Left kidney (tissue), 2 donors: ENCODE data around the gene CDHR2. TPM values are rescaled to one million over a fixed set of nuclear protein-coding genes. Genes with fewer than 3 reads are reported as not detected.
"Not testable (repeated sequence)": the region's sequence is repeated elsewhere in the genome, so short reads cannot be mapped to it uniquely, and the experiment has no call there.

Source experiments
- DNase-seq: peaks from one replicate; pipeline ENCODE4 v3.0.0-alpha.2; 2013
- polyA plus RNA-seq: library from polyadenylated mRNA; unstranded; fragments of 120-200 nt; gene quantifications from one replicate; pipeline ENCODE4 v1.2.1, GENCODE V29; 2013; ENCODE audit not compliant: insufficient read length

The CDHR2 gene
- polyA plus RNA-seq, 1 donor: 25.0 TPM

DNA sequence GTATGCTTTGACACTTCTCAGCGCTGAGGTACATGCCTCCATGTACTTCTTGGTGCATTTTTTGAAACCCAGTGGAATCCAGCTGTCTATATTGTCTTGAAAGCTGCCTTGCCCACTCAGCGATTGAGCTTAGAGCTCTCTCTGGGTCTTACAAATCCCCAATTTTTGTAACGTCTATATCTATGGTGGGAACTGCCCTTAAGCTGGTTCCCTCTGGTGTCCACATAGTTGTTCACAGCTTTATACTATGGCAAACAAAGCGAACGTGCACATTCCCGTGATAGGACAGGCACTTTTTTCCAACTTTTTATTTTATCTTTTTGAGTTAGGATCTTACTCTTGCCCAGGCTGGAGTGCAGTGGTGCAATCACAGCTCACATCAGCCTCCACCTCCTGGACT lies 20.9 kb downstream of the CDHR2 start:
- DNase-seq: no peak

- peak; percentile 44 for DNase-seq
These were observed 24.6 kb downstream of the CDHR2 start for GRCh38 chr5:176573564-176574296.

DNA sequence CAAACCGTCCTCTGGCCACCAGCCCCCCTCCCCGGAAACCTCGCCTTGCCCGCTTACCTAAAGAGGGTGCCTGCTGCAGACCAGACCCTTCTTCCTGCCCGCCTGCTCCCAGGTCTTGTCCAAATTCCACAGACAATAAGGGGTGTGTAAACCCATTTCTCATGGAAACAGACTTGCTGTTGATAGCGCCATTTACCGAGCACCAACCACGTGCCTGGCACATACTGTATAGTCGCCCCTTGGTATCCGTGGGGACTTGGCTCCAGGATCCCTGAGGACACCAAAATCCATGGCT lies 25.1 kb downstream of the CDHR2 start:
- no peak for DNase-seq

- DNase-seq: no peak
These were observed 25.9 kb downstream of the CDHR2 start for GRCh38 chr5:176575066-176575465.

- no peak for DNase-seq
These were observed 26.6 kb downstream of the CDHR2 start for GRCh38 chr5:176575488-176576422.

- DNase-seq: peak; percentile 62
These were observed 28.4 kb downstream of the CDHR2 start for GRCh38 chr5:176577312-176578176.

DNA sequence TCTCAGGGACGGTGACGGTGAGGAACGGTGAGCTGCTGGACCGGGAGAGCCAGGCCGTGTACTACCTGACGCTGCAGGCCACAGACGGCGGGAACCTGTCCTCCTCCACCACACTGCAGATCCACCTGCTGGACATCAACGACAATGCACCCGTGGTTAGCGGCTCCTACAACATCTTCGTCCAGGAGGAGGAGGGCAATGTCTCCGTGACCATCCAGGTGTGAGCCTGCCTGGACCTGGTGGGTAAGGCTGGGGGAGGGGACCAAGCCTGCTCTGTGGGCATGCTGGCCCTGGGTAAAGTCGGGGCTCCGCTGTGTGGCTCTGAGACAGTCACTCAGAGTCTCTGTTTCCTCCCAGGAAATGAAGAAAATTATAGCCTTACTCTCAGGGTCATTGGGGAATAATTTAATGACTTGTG lies 29.3 kb downstream of the CDHR2 start:
- peak; percentile 62 for DNase-seq

DNA sequence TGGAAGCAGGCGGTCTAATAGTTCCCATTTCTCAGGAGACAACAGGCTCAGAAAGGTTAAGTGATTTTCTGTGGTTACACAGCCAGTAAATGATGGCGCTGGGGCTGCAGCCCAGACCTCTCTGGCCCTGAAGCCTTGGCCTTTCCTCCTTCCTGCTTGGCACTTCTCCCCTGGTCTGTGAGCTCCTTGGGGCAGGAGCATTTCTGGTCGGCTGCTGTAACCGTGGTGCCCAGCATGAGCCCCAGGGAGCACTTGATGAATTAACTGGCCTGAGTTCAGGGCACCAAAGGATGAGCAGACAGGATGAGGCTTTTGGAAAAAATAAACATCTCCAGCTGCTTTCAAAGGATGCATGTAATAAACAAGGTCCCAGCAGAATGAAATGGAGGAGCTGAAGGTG lies 30.2 kb downstream of the CDHR2 start:
- no peak for DNase-seq

- DNase-seq: no peak
These were observed 32.2 kb downstream of the CDHR2 start for GRCh38 chr5:176581361-176581760.

GRCh38 chr5:176583076-176583475 lies 33.9 kb downstream of the CDHR2 start:
- no peak for DNase-seq

GRCh38 chr5:176587398-176587797 lies 38.3 kb downstream of the CDHR2 start:
- DNase-seq: no peak

- no peak for DNase-seq
These were observed 39.2 kb downstream of the CDHR2 start for GRCh38 chr5:176588297-176588696.

DNA sequence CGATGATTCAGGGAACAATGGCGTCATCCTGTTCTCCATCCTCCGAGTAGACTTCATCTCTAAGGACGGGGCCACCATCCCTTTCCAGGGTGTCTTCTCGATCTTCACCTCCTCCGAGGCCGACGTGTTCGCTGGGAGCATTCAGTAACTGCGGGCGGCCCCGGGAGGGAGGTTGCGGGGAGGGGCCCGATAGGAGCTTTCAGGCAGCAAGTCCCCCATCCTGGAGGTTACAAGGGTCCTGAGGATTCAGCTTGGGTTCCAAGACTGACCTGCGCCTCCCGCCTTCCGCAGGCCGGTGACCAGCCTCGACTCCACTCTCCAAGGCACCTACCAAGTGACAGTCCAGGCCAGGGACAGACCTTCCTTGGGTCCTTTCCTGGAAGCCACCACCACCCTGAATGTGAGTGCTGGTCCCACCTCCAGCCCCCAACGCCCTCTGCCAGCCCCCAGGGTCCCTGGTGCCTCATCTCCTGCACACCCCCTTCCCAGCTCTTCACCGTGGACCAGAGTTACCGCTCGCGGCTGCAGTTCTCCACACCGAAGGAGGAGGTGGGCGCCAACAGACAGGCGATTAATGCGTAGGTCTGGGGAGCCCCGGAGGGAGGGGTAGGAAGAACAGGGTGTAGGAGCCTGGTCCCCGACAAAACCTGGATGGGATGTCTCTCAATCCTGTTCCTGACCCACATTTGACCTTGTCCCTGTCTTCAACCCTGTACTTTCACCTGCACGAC lies 40.1 kb downstream of the CDHR2 start:
- DNase-seq: no peak

DNA sequence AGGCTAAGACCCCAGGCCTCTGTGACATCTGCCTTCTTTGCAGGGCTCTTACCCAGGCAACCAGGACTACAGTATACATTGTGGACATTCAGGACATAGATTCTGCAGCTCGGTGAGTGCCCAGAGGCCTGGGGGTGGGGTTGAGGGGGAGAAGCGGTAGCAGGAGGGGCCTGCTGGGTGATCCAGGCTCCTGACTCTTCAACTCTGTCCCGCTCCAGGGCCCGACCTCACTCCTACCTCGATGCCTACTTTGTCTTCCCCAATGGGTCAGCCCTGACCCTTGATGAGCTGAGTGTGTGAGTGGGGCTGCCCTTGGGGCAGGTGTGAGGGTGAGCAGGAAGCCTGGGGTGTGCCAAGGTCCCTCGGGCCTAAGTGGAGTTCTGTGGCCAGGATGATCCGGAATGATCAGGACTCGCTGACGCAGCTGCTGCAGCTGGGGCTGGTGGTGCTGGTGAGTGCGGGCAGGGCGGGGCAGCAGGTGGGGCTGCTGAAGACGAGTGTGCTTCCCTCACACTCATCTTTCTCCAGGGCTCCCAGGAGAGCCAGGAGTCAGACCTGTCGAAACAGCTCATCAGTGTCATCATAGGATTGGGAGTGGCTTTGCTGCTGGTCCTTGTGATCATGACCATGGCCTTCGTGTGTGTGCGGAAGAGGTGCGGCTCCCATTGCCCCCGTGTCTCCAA lies 41.0 kb downstream of the CDHR2 start:
- DNase-seq: no peak

DNA sequence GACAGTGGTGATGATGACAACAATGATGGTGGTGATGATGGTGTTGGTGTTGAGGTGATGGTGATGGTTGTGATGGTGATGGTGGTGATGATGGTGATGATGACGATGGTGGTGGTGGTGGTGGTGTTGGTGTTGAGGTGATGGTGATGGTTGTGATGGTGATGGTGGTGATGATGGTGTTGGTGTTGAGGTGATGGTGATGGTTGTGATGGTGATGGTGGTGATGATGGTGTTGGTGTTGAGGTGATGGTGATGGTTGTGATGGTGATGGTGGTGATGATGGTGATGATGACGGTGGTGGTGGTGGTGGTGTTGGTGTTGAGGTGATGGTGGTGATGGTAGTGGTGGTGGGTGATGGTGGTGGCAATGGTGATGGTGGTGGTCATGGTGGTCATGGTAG lies 42.5 kb downstream of the CDHR2 start:
- not testable (repeated sequence) for DNase-seq

GRCh38 chr5:176592573-176592972 lies 43.4 kb downstream of the CDHR2 start:
- no peak for DNase-seq

- no peak for DNase-seq
These were observed 44.2 kb downstream of the CDHR2 start for GRCh38 chr5:176593273-176593869.

DNA sequence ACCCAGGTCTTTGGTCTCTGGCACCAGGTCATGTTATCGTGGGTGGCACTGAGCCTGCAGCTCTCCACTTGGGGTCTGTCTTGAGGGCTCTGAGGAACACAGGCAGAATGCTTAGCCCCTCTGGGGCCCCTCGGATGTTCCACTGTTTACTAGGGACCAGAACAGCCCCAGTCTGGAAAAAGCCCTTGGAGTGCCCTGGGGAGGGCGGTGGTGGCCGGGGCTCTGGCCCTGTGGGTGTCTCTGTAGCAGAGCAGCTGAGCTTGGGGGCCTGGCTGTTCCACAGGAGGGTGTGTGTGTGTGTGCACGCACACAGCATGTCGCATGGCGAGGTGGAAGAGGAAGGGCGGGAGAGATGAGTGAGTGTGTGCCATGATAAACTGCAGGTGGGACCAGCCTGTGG lies 45.4 kb downstream of the CDHR2 start:
- DNase-seq: no peak

- DNase-seq: no peak
These were observed 46.3 kb downstream of the CDHR2 start for GRCh38 chr5:176595386-176595943.

GRCh38 chr5:176596069-176596644 lies 47.0 kb downstream of the CDHR2 start:
- DNase-seq: no peak
